GF-D8 (cell line): ENCODE data around the gene RETSAT.

Source experiments
- DNase-seq: peaks from one replicate; lab custom pipeline; 2025; lab: John Stamatoyannopoulos, UW

Gene RETSAT

GRCh38 chr2:85308201-85308600 is 46.1 kb downstream of the RETSAT start:
- no peak for DNase-seq

GRCh38 chr2:85307527-85307897 is 46.8 kb downstream of the RETSAT start:
- DNase-seq: no peak

GRCh38 chr2:85303780-85304531 is 50.4 kb downstream of the RETSAT start:
- no peak for DNase-seq

- no peak for DNase-seq
These were observed 52.2 kb downstream of the RETSAT start for GRCh38 chr2:85302121-85302520.
